Activated CD8-positive, alpha-beta memory T cell treated with anti-CD3 and anti-CD28 coated beads for 4 hours (primary cell): ENCODE measurements around the gene AFF3.
"Not testable (repeated sequence)": the region's sequence is repeated elsewhere in the genome, so short reads cannot be mapped to it uniquely, and the experiment has no call there.

Experiments used
- DNase-seq, 2 donors: peaks; one replicate each; pipeline ENCODE4 v3.0.0-alpha.2; 2020; ENCODE audit warnings: low read depth in 2 of 2

The AFF3 gene

DNA sequence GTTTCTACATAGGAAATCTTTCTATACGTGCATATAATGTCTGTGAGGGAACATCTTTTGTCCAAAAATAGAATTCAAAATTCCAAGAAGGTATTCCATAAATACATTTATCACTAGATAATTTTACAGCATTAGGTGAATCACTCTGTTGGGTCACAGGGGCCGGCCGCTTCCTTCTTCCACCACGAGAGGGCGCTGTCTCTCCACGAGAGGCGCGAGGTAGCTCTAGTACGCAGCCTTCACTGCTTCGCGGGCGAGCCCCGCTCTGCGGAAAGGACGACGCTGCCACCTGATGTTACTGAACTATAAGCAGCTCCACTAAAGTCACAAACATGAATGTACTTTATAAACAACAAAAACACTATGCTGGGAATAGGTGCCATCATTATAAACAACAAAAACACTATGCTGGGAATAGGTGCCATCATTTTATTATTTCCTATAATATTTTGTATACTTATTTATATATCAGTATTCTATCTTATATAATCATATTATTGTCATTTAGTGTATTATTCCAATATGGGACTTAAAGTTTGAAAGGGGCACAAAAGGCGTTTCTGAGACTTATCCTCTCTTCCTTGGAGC, 583.2 kb downstream of the AFF3 start:
- DNase-seq, result peak; percentile 67 to 74

DNA sequence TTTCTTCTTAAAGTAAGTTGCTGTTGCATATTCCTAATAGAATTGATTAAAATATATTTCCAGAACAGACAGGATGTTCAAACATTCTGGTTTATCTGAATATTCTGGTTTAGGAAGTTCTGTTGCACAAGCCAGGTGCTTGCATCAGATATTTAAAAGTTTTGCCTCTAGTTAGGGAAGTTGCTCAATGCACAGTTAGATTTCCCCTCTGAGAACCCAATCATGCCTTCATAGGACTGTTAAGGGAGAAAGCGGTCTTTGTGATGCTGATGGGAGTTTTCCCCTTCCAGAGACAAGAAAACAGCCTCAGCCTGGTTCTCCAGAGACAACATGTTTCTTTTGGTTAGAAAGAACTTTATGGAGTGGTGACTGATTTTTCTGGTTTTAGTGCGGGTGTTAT, 587.0 kb downstream of the AFF3 start:
- DNase-seq, result no peak

DNA sequence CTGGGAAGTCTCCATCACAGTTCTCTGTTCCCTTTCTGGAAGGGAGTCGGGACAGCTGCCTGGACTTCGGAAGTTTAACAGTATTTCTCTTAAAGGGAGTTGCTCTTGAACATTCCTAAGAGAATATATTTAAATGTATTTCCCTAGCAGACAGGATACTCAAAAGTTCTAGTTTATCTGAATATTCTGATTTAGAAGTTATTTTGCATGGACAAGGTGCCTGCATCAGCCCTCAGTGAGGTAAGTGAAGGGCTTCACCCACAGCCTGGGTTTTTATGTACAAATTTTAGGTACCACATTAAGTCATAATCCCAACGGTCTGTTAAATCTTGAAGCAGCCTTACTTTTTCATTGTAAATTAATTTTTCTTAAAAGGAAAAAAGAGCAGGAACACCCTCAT, 587.5 kb downstream of the AFF3 start:
- no peak for DNase-seq

DNA sequence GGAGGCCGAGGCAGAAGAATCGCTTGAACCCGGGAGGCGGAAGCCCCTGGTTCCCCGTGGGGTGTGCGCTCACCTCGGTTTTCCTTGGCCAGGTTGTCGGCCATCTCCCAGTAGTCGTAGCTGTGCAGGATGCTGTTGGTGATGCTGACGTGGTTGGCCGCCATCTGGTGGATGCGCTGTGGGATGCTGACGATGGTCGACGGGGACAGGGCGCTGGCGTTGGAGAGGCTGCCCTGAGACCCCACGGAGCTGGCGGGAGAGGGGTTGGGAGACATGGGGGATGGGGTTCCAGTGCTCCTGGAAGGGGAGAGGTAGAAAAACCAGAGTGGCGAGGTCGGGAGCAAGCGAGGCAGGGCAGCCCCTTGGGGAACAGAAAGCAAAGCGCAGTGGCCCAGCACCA, 588.2 kb downstream of the AFF3 start:
- no peak for DNase-seq

DNA sequence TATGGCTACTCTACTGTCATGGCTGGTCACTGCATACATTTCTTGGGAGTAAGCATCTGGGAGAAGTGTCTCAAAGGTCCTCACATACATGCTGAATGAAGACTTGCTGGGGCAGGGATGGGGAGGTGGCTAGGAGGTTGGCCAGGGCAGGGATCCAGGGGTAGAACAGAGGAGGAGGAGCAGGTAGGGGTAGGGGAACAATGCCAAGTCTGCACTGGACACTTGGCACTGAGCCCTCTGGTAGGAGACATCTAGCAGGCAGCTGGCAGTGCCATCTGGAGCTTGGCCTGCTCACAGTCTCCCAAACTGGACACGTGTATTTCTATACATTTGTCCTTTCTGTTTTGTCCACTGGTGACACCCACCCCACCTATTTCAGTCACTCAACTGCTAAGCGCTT, 589.9 kb downstream of the AFF3 start:
- DNase-seq, result no peak

DNA sequence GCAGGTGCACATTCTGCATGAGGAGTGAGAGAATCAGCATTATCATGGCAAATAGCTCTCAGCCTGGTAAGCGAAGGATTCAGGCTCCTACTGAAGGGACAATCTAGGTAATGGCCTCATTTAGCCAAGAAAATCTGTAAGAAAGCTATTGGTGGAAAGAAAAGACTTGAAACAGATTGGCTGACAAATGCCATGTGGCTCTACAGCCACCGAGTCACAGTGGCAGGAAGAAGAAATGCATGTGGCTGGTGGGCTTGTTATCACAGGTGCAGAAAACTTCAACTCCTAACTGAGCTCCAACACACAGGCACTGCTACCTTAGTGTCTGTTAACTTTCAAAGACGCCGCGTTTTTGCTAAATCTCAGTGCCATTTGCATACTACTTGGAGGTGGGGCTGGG, 592.0 kb downstream of the AFF3 start:
- DNase-seq, result no peak

DNA sequence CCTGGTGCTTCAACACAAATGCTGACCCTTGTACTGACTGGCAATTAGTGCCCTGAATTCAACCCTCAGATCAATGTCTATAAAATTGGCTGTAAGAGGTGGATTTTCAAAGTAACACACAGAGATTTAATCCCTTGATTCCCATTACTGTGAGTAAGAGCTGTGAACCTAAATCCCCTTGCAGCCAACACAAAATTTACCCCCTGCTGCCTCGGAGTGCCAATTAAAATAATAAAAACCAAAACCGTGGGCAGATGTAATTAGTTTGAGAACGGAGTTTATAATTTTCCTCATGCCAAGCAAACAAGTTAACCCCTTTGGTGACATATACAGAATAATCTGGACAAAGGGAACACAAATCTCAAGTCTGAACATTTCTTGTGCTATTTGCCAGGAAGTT, 596.8 kb downstream of the AFF3 start:
- no peak for DNase-seq

DNA sequence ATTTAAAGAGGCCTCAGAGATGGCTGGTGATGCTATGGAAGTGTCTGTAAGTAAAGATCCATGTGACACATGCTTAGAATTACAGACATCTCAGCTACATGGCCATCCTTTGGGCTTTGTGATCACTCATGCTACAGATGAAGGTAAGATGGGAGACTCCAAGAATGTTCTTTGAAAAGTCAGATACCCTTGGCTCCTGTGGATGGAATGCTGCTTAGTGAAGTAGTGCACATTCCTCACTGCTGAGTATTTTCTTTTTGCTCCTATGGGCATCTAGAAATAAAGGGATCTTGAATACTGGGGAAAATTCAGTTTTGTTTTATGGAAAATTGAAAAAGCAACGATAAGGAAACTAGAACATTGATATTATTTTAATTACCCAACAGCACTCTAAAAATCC, 597.3 kb downstream of the AFF3 start:
- DNase-seq, result no peak

DNA sequence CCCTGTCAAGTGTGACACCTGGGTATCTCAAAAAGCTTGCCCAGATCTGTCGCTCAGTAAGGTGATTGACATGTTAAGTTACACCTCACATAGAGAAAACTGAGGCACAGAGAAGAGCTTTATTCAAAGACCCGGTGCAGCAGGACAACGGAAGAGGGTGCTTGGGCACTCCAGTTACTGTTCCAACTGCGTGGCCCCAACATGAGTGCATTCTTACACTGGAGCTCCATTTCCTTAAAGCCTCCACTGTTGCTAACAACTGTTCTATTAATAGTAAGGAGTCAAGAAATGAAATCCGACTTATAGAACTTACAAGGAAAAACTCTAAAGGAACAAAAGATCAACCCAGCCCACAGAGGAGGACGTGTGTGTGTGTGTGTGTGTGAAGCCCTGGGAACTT, 597.8 kb downstream of the AFF3 start:
- no peak for DNase-seq

DNA sequence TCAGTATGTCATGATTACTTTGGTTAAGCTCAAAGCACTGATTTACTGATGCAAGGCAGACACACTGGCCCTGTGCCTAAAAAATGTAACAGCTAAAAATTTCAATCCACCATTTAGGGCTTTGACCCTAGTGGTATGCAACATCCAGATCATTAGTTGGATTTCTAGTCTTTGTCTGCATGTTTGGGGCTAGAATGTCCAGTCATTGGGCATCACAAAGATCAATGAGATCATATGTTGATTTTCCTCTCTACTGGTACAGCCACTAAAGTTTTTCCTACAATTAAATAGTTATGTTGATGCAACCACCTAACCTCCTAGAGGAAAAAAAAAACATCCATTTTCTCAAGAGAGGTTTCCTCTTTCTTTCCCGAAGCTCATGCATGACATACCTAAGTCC, 599.1 kb downstream of the AFF3 start:
- no peak for DNase-seq

DNA sequence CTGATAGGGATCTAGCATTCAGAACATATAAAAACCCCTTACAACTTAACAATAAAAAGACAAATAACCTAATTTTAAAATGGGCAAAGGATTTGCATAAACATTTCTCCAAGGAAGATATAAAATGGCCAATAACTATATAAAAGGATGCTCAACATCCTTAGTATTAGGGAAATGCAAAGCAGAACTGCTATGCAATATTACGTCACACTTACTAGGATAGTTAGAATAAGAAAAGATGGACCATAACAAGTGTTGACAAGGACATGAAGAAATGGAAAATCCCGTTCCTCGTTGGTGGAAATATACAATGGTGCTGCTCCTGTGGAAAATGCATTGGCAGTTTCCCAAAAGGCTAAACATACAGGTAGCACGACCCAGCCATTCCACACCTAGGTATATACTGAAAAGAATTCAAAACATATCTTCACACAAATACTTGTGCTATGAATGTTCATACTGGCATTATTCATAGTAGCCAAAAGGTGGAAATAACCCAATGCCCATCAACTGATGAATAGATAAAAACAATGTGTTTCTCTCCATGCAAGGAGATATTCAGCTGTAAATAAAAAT, 604.4 kb downstream of the AFF3 start:
- no peak for DNase-seq

DNA sequence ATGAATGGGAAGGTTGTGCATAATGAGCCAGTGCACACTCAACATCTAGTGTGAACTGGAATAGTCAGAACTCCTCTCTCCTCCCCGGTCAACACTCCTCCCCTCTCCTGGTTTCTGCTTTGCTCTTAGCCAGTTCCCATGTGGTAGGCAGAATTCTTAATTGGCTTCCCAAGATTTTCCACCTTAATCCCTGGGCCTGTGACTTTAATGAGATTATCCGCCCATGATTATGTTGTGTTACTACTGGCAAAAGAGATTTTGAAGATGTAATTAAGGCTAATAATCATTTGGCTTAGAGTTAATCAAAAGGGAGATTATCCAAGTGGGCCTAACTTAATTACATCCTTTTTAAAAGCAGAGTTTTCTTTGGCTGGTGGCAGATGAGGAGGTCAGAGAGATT, 618.3 kb downstream of the AFF3 start:
- no peak for DNase-seq

DNA sequence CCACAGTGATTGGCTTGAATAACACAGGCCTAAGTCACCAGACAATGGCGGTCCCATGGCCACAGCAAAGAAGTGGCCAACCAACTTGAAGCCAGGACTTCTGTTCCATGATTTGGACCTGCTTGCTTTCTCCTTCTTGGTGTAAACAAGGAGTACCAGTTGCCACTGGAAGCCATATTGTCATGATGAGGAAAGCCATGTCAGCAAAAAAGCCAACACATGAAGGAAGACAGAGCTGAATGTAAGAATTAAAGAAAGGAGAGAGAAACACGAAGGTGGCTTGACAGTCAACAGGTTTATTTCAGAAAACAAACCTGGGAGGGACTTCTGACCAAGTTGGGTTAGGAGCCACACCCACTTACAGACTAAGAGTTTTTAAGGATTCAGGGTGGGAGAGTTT, 620.2 kb downstream of the AFF3 start:
- DNase-seq, result no peak

DNA sequence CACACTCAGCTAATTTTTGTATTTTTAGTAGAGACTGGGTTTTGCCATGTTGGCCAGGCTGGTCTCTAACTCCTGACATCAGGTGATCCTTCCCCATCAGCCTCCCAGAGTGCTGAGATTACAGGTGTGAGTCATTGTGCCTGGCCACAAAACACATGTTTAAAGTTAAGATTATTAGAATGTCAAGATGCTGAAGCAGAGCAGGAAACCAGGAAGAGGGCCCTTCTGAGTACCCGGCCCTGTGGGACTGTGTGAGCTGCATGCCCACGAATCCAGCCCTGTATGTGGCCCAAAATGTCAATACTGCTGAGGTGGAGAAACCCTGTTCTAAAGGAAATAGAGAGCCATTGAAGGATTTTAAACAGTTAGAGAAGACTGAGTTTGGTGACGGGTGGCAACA, 621.6 kb downstream of the AFF3 start:
- DNase-seq, result no peak

DNA sequence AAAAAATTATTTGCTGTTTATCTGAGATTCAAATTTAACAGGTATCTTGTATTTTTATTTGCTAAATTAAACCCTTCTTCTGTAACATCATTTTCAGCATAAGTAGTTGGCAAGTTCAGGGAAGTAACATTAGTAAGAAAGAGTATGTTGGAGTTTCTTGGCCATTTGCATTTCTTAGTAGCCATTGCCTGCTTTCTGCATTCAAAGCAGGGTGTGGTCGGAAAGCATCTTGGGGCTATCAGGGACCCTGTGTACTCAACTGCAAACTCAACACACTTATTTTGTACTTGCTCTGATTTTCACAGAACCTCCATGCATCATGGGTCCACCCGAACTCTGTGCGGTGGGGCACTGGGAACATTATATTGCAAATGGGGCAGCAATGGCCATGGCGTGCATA, 622.2 kb downstream of the AFF3 start:
- DNase-seq, result no peak

DNA sequence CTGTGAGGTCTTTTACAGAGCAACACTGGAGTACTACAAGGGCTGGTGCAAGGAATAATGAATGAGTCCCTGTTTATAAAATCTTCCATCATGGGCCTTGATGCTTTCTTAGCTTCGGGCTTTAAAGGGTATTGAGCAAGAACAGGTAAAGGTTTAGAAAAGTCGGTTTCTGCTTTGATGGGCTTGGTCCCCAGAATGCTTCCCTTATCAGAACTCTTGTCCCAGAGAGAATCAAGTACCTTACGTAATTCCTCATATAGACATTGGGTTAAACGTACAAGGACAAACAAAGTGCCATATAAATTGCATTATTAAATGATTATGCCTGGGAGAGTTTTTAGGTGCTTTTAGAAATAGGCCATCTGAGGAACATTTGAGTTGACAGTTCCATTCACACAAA, 628.0 kb downstream of the AFF3 start:
- DNase-seq, result no peak

DNA sequence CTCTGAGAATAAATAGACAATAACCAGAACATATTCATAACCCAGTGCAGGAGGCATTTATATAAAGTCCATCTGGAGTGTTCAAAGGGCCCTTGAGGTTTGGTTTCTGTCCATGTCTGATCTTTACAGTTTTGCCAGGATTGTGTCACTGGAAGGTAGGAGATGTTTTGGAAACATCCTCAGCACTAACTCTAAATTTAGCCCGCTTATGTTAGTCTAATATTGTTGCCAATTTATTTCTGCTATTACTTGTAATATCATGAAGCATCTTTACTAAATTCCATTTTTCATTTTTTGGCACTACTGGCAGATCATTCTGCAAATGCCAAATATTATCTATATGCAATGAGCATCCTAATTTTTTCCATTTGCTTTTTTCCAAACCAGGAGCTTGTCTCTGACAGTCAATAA, 630.2 kb downstream of the AFF3 start:
- no peak for DNase-seq

DNA sequence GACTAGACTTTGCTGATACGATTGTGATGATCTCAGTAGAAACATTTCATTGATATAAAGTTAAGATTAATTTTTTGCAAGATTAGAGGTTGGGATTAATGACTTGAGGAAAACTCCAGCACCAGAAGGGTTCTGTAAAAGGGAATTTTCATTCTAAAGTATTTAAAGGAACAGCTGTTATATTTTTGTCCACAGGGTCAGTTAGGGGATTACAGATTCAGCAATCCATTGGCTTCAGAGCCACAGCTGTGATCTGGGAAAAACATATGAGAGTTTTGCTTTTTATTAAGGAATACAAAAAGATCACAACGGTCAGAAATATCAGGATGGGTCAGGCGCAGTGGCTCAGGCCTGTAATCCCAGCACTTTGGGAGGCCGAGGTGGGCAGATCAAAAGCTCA, 633.0 kb downstream of the AFF3 start:
- DNase-seq, result no peak

DNA sequence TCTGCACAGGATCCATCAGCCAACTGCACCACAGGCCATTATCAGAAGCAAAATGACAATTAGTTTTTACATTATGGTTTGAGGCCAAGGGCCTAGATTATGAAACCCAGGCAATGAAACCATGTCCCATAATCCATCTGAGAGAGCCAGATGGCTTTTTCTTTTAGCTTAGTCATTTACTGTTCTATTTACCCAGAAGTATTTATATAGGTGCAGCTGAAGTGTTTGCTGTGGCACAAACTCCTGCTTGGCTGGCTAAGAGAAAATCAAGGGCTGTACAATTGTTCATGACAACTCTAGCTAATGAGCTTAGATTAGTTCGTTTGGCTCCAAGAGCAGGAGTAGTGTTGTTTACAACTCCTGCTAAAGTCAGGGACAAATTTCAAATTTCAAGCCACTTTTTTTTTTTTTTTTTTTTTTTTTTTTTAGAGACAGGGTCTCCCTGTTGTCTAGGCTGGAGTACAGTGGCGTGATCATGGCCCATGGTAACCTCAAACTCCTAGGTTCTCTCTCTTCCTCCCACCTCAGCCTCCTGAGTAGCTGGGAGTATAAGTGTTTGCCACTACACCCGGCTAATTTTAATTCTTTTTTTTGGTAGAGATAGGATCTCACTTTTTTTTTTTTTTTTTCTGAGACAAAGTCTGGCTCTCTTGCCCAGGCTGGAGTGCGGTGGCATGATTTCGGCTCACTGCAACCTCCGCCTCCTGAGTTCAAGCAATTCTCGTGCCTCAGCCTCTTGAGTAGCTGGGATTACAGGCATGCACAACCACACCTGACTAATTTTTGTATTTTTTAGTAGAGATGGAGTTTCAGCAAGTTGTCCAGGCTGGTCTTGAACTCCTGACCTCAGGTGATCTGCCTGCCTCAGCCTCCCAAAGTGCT, 634.2 kb downstream of the AFF3 start:
- DNase-seq, result no peak

DNA sequence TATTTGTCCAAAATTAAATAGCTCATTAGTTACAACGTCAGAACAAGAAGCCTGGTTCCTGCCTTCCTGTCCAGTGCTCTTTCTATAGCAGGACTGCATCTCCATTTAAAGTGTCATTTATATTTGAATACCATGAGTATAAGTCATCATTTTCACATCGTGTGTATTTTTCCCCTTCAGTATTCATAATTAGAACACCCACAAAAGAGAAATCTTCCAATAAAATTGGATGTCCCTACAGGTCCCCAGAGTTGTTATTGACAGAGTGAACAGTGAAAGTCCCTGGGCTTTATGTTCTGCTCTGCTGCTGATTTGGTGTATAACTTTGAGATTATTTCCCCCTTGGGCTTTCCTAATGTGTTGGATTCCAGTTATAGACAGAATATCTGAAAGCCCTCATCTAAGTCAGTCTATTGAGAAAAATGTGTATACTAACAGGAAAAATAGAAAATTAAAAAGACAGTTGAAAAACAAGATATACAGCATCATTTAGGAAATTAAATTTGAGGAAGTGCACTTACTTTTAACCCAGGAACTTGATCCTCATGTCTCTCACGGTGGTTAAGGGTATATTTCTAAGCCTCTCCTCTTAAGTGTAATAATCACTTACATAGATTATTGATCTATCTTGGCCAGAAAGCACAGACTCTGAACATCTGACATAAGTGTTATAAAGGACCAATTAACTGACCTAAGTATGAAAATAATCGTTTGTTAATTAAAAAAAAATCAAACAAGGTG, 637.4 kb downstream of the AFF3 start:
- no peak for DNase-seq

DNA sequence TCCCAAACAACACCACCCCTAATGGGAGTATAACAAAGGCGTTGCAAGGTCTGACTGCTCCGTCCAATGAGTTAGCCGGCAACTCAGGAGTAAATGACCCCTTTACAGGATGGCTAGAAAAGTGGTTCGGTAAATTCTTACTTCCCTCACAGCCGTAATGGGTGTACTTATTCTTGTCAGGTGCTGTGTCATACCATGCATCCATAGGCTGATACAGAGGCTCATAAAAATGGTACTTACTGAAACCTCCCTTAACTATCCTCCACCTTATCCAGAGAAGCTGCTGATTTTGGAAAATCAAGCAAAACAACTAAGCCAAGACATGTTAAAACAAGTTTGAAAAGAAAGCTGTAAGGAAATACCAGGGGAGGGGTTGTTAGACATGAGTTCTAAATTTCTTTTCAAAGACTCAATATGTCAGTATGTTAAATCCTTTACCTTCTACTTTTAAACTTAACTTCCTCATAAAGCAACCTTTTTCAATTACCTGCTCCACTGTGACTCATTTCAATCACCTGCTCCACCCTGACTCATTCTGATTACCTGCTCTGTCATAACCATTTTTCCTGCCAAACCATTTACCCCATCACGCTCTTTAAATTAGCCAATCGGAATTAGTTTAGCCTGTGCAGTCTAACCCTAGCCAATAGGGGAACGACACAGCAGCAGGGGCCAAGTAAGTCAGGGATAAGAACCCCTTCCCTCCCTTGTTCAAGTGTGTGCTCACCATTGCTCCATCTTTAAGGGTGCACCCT, 638.6 kb downstream of the AFF3 start:
- not testable (repeated sequence) for DNase-seq

DNA sequence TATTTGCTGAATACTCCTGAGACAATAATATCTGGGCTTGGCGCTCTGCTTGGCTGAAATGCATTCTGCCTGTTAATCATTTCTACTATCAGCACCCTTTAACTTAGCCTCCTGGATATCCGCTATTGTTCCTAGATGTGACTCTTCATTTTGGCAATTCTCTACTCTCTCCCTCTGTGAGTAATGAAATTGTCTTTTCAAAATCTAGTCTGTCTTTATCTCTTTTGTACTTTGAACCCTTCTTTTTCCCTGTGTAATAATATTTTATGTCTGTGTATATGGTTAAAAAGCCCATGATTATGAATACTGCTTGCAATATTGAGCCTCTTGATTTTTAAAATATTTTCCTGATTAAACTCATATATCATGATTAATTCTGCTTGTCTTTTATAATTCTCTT, 646.4 kb downstream of the AFF3 start:
- no peak for DNase-seq
